K562 (cell line): ENCODE data around the gene KRR1. TPM values are rescaled to one million over a fixed set of nuclear protein-coding genes. Genes with fewer than 3 reads are reported as not detected.
"Not testable (repeated sequence)": the region's sequence is repeated elsewhere in the genome, so short reads cannot be mapped to it uniquely, and the experiment has no call there.

Experiments
- ATAC-seq: fragments of 200-7000 bp; cut with Tn5 transposase; 3 replicates; pipeline ENCODE4 v1.9.1; 2020; ENCODE audit warnings: moderate library complexity
- BruUV-seq: library from RNA; stranded (reverse); fragments of 400-500 nt; replicated peaks from 2 replicates; lab custom pipeline; 2021; lab: Mats Ljungman, UMichigan
- CTCF ChIA-PET: fragments of 300-600 bp; formaldehyde crosslinking; extraction: SDS; loops from one replicate; lab custom pipeline; 2021; ENCODE audit warnings: low intra/inter-chr PET ratio; lab: Yijun Ruan, JAX
- POLR2A ChIA-PET: fragments of 300-600, 350-650 bp; sonication (Branson Sonifier 250); formaldehyde crosslinking; extraction: SDS; loops from one replicate; lab custom pipeline; 2021; ENCODE audit warnings: antibody characterized with exemption, inconsistent platforms; lab: Yijun Ruan, JAX
- DNase-seq, 4 experiments: peaks; one replicate each; pipeline versions ENCODE4 v3.0.0 to v3.0.0-alpha.2; 2011 to 2018; ENCODE audit warnings: low spot score in 3 of 4, mixed read lengths in 3 of 4; ENCODE audit errors: extremely low read depth in 1 of 4
- FAIRE-seq: peaks from 2 replicates; lab custom pipeline; 2011; peaks lifted over from hg19 to GRCh38; lab: Jason Lieb, UNC
- H2AFZ ChIP-seq: 2 replicates; pipeline ENCODE4 v1.6.0; 2011; ENCODE audit warnings: low read depth, low read length, control low read depth, inconsistent platforms
- H3K27ac ChIP-seq: fragments of 200-600 bp; 3 replicates; pipeline ENCODE4 v1.8.0; 2011; ENCODE audit warnings: low read depth, mild to moderate bottlenecking, control low read depth, inconsistent platforms, low read length, moderate library complexity, mixed read lengths; ENCODE audit errors: extremely low read depth
- H3K27me3 ChIP-seq, 2 experiments: fragments of 300-600 bp in 1 of 2; 2 replicates in 1 of 2; 3 replicates in 1 of 2; pipeline versions ENCODE4 v1.6.0 to v1.8.0; 2011; ENCODE audit warnings: inconsistent platforms in 2 of 2, low read length in 2 of 2, mild to moderate bottlenecking in 1 of 2, mixed read lengths in 1 of 2, moderate library complexity in 1 of 2; ENCODE audit not compliant: control insufficient read depth in 2 of 2, insufficient read depth in 2 of 2
- H3K36me3 ChIP-seq: fragments of 300-600 bp; 3 replicates; pipeline ENCODE4 v1.8.0; 2011; ENCODE audit warnings: mild to moderate bottlenecking, low read length, inconsistent platforms; ENCODE audit not compliant: control insufficient read depth, insufficient read depth
- H3K4me1 ChIP-seq, 2 experiments: fragments of 200-600 bp in 1 of 2; replicated peaks in 1 of 2; 2 replicates in 1 of 2; 3 replicates in 1 of 2; pipeline versions ENCODE4 v1.5.1 to v1.8.0; 2011; ENCODE audit warnings: inconsistent platforms in 2 of 2, low read length in 2 of 2, mild to moderate bottlenecking in 1 of 2, mixed read lengths in 1 of 2, moderate library complexity in 1 of 2; ENCODE audit not compliant: control insufficient read depth in 2 of 2, insufficient read depth in 2 of 2
- H3K4me2 ChIP-seq: 2 replicates; pipeline ENCODE4 v1.6.1; 2011; ENCODE audit warnings: low read length, control low read depth, inconsistent platforms, mixed read lengths; ENCODE audit not compliant: insufficient read depth
- H3K4me3 ChIP-seq: fragments of 200-600 bp; sonication (generic), shearing (Covaris generic); 2 replicates; pipeline ENCODE4 v1.5.1; 2016; ENCODE audit warnings: control low read depth, inconsistent platforms
- H3K79me2 ChIP-seq: fragments of 200-600 bp; 3 replicates; pipeline ENCODE4 v1.8.0; 2011; ENCODE audit warnings: low read length, inconsistent platforms; ENCODE audit not compliant: control insufficient read depth, insufficient read depth
- H3K9ac ChIP-seq, 2 experiments: 2 replicates each; pipeline versions ENCODE4 v1.6.0 to v1.6.1; 2011; ENCODE audit warnings: low read depth in 2 of 2, low read length in 2 of 2, control low read depth in 1 of 2, inconsistent platforms in 1 of 2, mild to moderate bottlenecking in 1 of 2, mixed read lengths in 1 of 2; ENCODE audit not compliant: insufficient read depth in 1 of 2
- H3K9me1 ChIP-seq: one replicate; pipeline ENCODE4 v1.6.0; 2011; ENCODE audit warnings: inconsistent platforms, mild to moderate bottlenecking, low read length, moderate library complexity; ENCODE audit not compliant: control insufficient read depth, insufficient read depth
- H3K9me3 ChIP-seq: replicated peaks from 2 replicates; pipeline ENCODE4 v1.5.1; 2011; ENCODE audit warnings: low read depth, low read length, inconsistent platforms; ENCODE audit not compliant: control insufficient read depth, insufficient read depth
- H4K20me1 ChIP-seq: replicated peaks from 2 replicates; pipeline ENCODE4 v1.6.1; 2011; ENCODE audit warnings: low read length, inconsistent platforms, mixed read lengths; ENCODE audit not compliant: control insufficient read depth, insufficient read depth
- NFXL1 ChIP-seq: fragments of 450-650 bp; formaldehyde crosslinking; IDR thresholded peaks from 2 replicates; pipeline ENCODE4 v1.4.0; 2021; ENCODE audit warnings: mild to moderate bottlenecking
- ZSCAN29 ChIP-seq: fragments of 450-650 bp; IDR thresholded peaks from 2 replicates; pipeline ENCODE4 v1.6.1; 2017
- WGBS: fragments of 100-300 bp; shearing (Covaris generic); methylation state at CpG from one replicate; pipeline ENCODE4 v1.1.6; 2016; ENCODE audit warnings: low coverage, mixed read lengths; ENCODE audit not compliant: insufficient coverage; ENCODE audit errors: missing lambda C conversion rate; 5-methylcytosine and 5-hydroxymethylcytosine counted together
- in situ Hi-C: fragments of 300-500 bp; cut with MboI; formaldehyde crosslinking; loops from 4 replicates; pipeline ENCODE4 v1.15.0; 2018; ENCODE audit warnings: inconsistent platforms, mixed read lengths
- intact Hi-C: fragments of 100-400 bp; cut with micrococcal nuclease; formaldehyde crosslinking; loops from 2 replicates; pipeline ENCODE4 v1.14.2; 2022
- polyA plus RNA-seq, 8 experiments: library from polyadenylated mRNA; depleted of rRNA in 4 of 8; stranded (reverse) in 5 of 8; unstranded in 3 of 8; fragments of >200 nt; fragmentation: Nextera tagmentation in 2 of 8; fragmentation: Illumina TruSeq in 1 of 8; extraction: Ambion mirVana in 2 of 8; extraction: Trizol in 1 of 8; gene quantifications; 2 replicates each; pipeline versions ENCODE4 v1.2.1 to v1.2.3, GENCODE V29; 2011 to 2014; ENCODE audit warnings: inconsistent platforms in 1 of 8, missing spikeins in 1 of 8
- total RNA-seq, 7 experiments: library from RNA; depleted of rRNA in 6 of 7; stranded (reverse); fragments of >200 nt in 6 of 7; fragmentation: Illumina TruSeq in 2 of 7; extraction: Trizol in 2 of 7; gene quantifications; 2 replicates each; pipeline versions ENCODE4 v1.2.1 to v1.2.3, GENCODE V29; 2011 to 2021; ENCODE audit warnings: low replicate concordance in 1 of 7

Gene KRR1
- total and polyA plus RNA-seq, 9 of the 15 experiments (the other 6 are each of a cell fraction or from before 2014, with no cell fraction given), result 42.6 to 102 (median 61.0) TPM

DNA sequence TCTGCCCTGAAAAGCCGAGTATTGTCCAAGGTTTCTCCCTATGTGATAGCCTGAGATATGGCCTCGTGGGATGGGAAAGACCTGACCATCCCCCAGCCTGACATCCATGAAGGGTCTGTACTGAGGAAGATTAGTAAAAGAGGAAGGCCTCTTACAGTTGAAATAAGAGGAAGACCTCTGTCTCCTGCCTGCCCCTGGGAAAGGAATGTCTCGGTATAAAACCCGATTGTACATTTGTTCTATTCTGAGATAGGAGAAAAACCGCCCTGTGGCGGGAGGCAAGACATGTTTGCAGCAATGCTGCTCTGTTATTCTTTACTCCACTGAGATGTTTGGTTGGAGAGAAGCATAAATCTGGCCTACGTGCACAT, 66.3 kb downstream of the KRR1 start:
- POLR2A ChIA-PET, H3K9me3 ChIP-seq, BruUV-seq, FAIRE-seq, in situ Hi-C loops, H3K4me3 ChIP-seq, H3K4me2 ChIP-seq, ATAC-seq, H3K9ac ChIP-seq, H2AFZ ChIP-seq, H3K27ac ChIP-seq, H3K36me3 ChIP-seq, H4K20me1 ChIP-seq, H3K9me1 ChIP-seq, H3K4me1 ChIP-seq, H3K79me2 ChIP-seq, DNase-seq, H3K27me3 ChIP-seq, intact Hi-C loops, CTCF ChIA-PET: not testable (repeated sequence)
- WGBS, result 0% methylated on average over 7 of the region's 7 CpGs

DNA sequence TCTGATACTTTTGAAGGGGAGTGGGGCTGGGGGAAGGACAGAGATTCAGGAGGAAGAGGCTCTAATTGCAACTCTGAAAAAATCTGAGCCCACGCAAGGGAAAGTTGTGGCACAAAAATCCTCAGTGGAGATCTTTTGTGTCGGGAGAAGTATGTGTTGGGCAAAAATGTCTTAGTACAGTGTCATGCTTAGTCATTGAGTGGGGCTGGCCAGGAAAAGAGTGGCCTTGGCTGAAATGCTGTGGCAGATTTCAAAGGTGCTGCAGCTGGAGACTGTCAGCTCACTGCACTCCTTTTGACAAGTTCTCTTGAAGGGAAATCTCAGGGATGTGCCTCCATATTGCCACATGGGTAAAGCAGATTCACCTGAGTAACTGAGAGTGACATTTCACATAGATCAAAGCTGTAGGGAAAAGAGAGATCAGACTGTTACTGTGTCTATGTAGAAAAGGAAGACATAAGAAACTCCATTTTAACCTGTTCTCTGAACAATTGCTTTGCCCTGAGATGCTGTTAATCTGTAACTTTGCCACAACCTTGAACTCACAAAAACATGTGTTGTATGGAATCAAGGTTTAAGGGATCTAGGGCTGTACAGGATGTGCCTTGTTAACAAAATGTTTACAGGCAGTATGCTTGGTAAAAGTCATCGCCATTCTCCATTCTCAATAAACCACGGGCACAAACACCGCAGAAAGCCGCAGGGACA, 66.8 kb downstream of the KRR1 start:
- Histone ChIP-seq H3K79me2 (no peaks in the 10 kb centered on the region), H3K27ac (no peak overlapping the region), H2AFZ (no peak overlapping the region), H4K20me1 (no peaks in the 10 kb centered on the region), H3K36me3 (no peaks in the 10 kb centered on the region), H3K4me2 (no peak overlapping the region)
- in situ Hi-C loops, result no loop called here
- intact Hi-C loops, result no loop called here
- 1% methylated on average over 6 of the region's 6 CpGs for WGBS
- BruUV-seq, result no TSS peak
- TF ChIP-seq ZSCAN29 (no peak), NFXL1 (CRISPR knock-in tag) (peak; percentile 81; the same call in 1 of the 2 replicates)
- TF ChIP-seq, all 486 proteins: peak for 1
- ChIA-PET POLR2A (no interaction called here), CTCF (no interaction called here)
- DNase-seq (no peak), FAIRE-seq (no peak), ATAC-seq (no peak; the same call in 2 of the 3 replicates)
- no peak overlapping the region for H3K9ac ChIP-seq
- H3K4me3 ChIP-seq, result no peak overlapping the region
- H3K9me1 ChIP-seq, result no peaks in the 10 kb centered on the region
- H3K4me1 ChIP-seq, result no peaks in the 10 kb centered on the region
- no peaks in the 10 kb centered on the region for H3K27me3 ChIP-seq
- H3K9me3 ChIP-seq, result no peaks in the 10 kb centered on the region
